ENCODE results near the gene CCL1. TPM values are rescaled to one million over a fixed set of nuclear protein-coding genes. Genes with fewer than 3 reads are reported as not detected.
"Not testable (repeated sequence)": the region's sequence is repeated elsewhere in the genome, so short reads cannot be mapped to it uniquely, and the experiment has no call there.

Gene CCL1
- total RNA-seq, 1 donor from 2014 or later = not detected

- DNase-seq (no peak), ATAC-seq (no peak)
- intact Hi-C loops (cut with micrococcal nuclease) = no loop called here
Measured at GRCh38 chr17:34366010-34366409, 3.0 kb upstream of the CCL1 start.

DNA sequence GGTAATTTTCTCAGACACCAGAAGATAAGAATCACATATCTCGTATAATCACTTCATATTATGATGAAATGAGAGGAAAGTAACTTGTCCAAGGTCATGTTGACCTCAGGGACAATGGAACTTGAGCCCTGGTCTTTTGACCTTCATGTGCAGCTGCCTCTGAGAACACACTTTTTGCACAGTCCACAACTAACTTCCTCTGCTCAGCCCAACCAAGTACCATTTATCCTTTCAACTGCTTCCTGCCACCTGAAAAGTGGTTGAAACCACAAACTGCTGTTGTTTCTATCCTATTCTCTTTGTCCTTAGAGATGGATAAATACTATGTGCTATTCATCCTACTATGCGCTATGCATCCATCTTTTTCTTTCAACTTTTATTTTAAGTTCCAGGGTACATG, 2.3 kb upstream of the CCL1 start:
- DNase-seq = no peak
- intact Hi-C loops (cut with micrococcal nuclease) = no loop called here
- ATAC-seq = no peak

DNA sequence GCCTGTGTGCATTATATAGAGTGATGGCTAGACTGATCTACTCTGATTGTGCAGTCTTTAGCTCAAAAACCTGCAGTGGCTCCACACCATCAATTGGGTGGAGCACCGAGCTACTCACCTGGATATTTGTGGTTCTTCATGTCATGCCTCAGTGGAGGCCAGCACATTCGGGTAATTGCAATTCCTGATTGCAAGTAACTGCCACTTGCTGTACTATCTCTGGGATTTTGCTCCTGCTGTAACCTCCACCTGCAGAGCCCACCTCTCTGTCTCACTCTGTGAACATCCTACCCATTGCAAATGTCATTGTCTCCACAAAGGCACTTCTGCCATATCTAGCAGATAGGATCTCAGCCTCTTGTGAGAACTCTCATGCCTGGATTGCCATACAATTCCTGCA, 1.7 kb upstream of the CCL1 start:
- intact Hi-C loops (cut with micrococcal nuclease) = no loop called here
- DNase-seq (no peak), ATAC-seq (no peak)

DNA sequence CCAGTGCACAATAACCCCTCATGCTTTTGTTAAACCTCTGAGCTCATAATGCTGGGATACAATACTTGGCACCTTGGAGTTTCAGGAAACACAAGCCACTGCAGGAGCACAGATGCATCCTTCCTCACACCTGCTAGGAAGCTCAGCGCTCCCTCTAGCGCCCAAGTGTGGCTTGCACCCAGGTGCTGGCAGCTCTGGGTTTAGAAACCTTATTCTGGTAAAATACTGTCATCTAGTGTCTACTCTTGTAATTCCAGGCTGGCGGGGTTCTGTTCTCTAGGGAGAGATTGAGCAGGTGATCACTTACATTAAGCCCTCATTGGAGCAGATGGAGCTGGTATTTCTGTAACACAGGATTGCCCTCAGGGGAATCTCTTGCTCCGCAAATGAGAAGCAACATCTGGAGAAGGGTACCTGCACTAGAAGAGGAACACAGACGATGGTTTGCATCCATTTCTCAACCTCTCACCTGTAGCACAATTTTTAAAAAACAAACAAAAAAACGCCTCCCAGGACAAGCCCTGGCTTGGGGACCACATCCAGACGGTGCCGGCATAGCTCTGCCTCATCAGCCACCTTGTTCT, 1.5 kb downstream of the CCL1 start:
- ATAC-seq (peak; percentile 97), DNase-seq (peak; percentile 94)
- intact Hi-C loops (cut with micrococcal nuclease) = loop anchor here (1.0 kb wide), 1 partner anchor 161 kb away; no protein-coding TSS in a partner anchor

- no peak for DNase-seq
- intact Hi-C loops (cut with micrococcal nuclease) = loop anchor here (1.0 kb wide), 1 partner anchor 160 kb away; no protein-coding TSS in a partner anchor
- ATAC-seq = no peak
Measured at GRCh38 chr17:34360601-34361270, 2.3 kb downstream of the CCL1 start.

GRCh38 chr17:34358631-34359030, 4.4 kb downstream of the CCL1 start:
- intact Hi-C loops (cut with micrococcal nuclease) = no loop called here
- DNase-seq (no peak), ATAC-seq (no peak)

DNA sequence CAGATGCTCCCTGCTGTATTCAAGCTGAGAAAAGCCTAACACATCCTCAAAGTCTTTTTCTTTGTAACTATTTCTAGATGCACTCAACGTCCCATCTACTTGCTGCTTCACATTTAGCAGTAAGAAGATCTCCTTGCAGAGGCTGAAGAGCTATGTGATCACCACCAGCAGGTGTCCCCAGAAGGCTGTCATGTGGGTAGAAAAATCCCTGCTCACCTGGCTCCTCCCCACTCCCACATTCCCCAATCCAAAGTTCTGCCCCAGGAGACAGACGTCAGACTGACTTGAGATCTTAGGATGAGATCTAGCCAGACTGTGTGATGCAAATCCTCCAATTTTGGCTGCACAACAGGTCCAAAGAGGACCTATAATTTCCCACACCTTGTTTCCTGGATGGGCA, 5.6 kb downstream of the CCL1 start:
- intact Hi-C loops (cut with micrococcal nuclease) = no loop called here
- DNase-seq (no peak), ATAC-seq (no peak)

- intact Hi-C loops (cut with micrococcal nuclease) = no loop called here
- no peak for DNase-seq
- peak; percentile 34 for ATAC-seq
Measured at GRCh38 chr17:34356194-34356593, 6.8 kb downstream of the CCL1 start, which contains the start of gene CCL13. TSS of gene CCL13 (plus strand) at chr17:34356480. CDS start at chr17:34356527, 47 bp downstream.

DNA sequence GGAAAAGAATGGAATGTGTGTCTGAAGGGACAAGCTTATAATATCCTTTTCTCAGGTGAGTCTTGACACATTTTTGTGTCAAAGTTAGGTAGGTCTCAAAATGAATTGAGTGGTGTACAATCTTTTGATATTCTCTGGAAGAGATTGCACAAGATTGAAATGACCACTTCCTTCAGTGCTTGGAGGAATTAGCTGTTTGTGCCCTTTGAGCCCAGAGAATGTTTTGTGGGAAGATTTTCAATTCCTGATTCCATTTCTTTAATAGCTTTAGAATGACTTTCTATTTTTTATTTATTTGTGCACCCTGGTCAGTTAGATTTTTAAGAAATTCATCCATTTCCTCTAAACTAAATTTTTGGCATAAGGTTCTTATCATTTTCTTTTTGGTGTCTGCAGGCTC, 8.4 kb downstream of the CCL1 start:
- no peak for DNase-seq
- no peak for ATAC-seq
- intact Hi-C loops (cut with micrococcal nuclease) = no loop called here

DNA sequence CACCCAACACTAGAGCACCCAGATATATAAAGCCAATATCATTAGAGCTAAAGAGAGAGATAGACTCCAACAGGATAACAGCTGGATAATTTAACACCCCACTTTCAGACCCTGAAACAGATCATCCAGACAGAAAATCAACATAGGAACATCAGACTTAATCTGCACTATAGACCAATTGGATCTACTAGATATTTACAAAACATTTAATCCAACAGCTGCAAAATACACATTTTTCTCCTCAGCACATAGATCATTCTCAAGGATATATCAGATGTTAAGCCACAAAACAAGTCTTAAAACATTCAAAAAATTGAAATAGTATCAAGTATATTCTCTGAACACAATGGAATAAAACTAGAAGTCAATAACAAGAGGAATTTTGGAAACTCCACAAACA, 10.8 kb downstream of the CCL1 start:
- intact Hi-C loops (cut with micrococcal nuclease) = no loop called here
- no peak for ATAC-seq
- DNase-seq = no peak

DNA sequence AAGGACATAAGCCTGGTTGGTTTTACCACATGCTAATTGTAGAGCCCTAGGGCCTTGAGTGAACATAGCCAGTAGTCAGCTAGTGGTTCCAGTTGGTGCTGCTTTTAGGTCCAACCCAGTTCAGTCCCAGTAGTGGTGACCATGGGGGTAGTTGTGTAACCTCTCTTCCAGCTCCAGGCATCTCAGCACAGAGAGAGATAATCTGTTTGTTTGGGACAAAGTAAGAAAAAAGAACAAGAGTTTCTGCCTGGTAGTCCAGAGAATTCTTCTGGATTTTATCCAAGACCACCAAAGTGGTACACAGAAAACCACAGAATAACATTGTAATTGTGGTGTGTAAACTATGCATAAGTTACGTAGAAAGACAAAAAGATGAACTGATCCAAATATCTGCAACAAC, 11.9 kb downstream of the CCL1 start:
- intact Hi-C loops (cut with micrococcal nuclease) = no loop called here
- DNase-seq (no peak), ATAC-seq (no peak)

DNA sequence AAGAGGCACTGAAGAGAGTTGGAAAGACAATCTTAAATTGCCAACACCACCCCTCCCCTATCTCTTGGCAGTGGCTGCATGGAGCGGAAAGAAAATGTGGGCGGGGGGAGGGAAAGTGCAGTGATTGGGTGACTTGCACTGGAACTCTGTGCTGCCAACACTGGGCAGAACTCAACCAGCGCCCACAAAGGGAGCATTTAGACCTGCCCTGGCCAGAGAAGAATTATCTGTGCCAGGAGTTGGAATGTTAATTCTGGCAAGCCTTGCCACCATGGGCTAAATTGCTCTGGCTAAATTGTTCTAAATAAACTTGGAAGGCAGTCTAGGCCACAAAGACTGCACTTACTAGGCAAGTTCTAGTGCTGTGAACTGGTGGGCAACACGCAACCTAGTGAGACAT, 13.3 kb downstream of the CCL1 start:
- ATAC-seq = no peak
- intact Hi-C loops (cut with micrococcal nuclease) = no loop called here
- DNase-seq = no peak

GRCh38 chr17:34347063-34347462, 16.0 kb downstream of the CCL1 start:
- intact Hi-C loops (cut with micrococcal nuclease) = no loop called here
- DNase-seq (no peak), ATAC-seq (no peak)

GRCh38 chr17:34341916-34342315, 21.1 kb downstream of the CCL1 start:
- intact Hi-C loops (cut with micrococcal nuclease) = no loop called here
- ATAC-seq (no peak), DNase-seq (no peak)

GRCh38 chr17:34339138-34339770, 23.8 kb downstream of the CCL1 start:
- intact Hi-C loops (cut with micrococcal nuclease) = no loop called here
- ATAC-seq (no peak), DNase-seq (no peak)

DNA sequence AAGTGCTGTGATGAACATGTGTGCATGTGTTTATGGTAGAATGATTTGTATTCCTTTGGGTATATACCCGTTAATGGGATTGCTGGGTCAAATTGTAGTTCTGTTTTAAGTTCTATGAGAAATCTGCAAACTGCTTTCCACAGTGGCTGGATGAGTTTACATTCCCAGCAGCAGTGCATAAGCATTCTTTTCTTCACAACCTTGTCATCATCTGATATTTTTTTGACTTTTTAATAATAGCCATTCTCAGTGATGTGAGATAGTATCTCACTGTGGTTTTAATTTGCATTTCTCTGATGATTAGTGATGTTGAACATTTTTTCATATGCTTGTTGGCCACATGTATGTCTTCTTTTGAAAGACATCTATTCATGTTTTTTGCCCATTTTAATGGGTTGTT, 25.3 kb downstream of the CCL1 start:
- ATAC-seq (no peak), DNase-seq (no peak)
- intact Hi-C loops (cut with micrococcal nuclease) = no loop called here

DNA sequence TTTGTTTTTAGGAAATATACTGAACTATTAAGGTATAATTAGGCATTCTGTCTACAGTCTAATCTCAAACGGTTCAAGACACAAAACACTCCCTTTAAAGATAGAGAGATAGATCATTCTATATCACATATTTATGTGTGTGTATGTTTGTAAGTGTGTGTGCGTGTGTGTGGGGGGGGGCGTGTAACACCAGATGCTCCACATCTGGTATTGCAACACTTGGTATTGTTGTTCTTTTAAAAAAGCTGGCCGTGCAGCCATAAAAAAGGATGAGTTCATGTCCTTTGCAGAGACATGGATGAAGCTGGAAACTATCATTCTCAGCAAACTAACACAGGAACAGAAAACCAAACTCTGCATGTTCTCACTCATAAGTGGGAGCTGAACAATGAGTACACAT, 35.5 kb downstream of the CCL1 start:
- DNase-seq (peak; percentile 36), ATAC-seq (peak; percentile 82)
- intact Hi-C loops (cut with micrococcal nuclease) = not testable (repeated sequence)

DNA sequence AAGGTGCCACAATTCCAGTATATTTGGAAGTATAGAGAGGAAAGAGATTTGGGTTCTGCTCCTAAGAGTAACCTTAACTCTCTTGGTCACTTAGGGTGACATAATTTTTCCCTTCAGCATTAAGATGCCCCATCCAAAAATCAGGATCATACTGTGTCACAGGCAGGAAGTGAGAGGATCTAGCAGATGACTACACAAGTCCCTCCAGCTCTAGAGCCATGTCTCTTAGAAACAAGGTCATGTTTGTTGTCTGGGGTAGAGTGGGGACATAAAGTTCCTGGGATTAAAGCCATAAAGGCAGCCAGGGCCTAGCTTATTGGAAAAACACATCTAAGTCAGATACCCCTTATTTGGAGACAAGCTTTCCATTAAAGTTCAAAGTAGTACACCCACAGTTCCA, 41.1 kb downstream of the CCL1 start:
- intact Hi-C loops (cut with micrococcal nuclease) = no loop called here
- ATAC-seq (peak; percentile 70), DNase-seq (no peak)

DNA sequence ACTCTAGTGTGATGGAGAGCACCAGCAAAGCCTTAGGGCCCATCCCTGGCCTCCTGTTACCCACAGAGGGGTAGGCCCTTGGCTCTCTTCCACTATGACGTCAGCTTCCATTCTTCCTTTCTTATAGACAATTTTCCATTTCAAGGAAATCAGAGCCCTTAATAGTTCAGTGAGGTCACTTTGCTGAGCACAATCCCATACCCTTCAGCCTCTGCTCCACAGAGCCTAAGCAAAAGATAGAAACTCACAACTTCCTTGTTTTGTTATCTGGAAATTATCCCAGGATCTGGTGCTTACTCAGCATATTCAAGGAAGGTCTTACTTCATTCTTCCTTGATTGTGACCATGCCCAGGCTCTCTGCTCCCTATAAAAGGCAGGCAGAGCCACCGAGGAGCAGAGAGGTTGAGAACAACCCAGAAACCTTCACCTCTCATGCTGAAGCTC, 44.0 kb downstream of the CCL1 start, which contains the start of gene CCL8:
Gene CCL8 (plus strand): TSS at position 397 of the 445 bp plus-strand sequence. CDS start 67 bp downstream, outside the sequence.
- intact Hi-C loops (cut with micrococcal nuclease) = no loop called here
- ATAC-seq = peak; percentile 51

DNA sequence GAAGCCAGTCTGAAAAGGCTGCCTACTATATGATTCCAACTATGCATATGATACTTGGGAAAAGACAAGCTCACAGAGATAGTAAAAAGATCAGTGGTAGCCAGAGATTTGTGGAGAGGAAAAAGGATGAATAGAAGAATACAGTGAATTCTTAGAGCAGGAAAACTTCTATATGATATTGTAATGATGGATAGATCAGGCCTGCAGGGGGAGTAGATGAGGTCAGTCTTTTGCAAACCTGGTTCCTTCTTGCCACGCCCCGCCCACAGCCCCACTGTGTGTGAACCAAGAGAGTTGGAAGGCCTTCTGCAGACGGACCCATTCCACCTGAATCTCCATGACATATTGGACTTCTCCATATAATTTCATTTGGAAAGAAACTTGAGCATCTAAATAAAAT, 44.6 kb downstream of the CCL1 start:
- no peak for ATAC-seq
- DNase-seq = peak; percentile 28
- intact Hi-C loops (cut with micrococcal nuclease) = no loop called here

More for the DNA sequence above, 44.0 kb downstream of the CCL1 start, which contains the start of gene CCL8:
- no peak for DNase-seq
